ENCODE results near the gene NINJ2. TPM values are rescaled to one million over a fixed set of nuclear protein-coding genes. Genes with fewer than 3 reads are reported as not detected.

The NINJ2 gene
- polyA plus RNA-seq, 1 donor from 2014 or later, result not detected

- Histone ChIP-seq H3K36me3 (ENCODE audit: insufficient read depth, low read length) (no peaks in the 10 kb centered on the region), H3K9ac (ENCODE audit: low read length) (no peak overlapping the region), H3K4me3 (ENCODE audit: low read length) (no peak overlapping the region), H3K27ac (ENCODE audit: low read length) (no peak overlapping the region), H3K4me2 (ENCODE audit: low read length) (no peak overlapping the region), H3F3A (ENCODE audit: insufficient read depth, low read length, poor library complexity, severe bottlenecking) (no peaks in the 10 kb centered on the region), H3K9me2 (ENCODE audit: insufficient read depth, low read length) (no peaks in the 10 kb centered on the region), H4K20me1 (ENCODE audit: insufficient read depth) (no peaks in the 10 kb centered on the region), H3K9me3 (ENCODE audit: low read length) (no peaks in the 10 kb centered on the region), H2AFZ (ENCODE audit: low read depth, low read length) (no peak overlapping the region), H3K79me2 (replicated peaks; ENCODE audit: insufficient read depth, low read length) (no peaks in the 10 kb centered on the region), H3K27me3 (ENCODE audit: insufficient read depth, low read depth, low read length) (no peaks in the 10 kb centered on the region)
- no peak for TF ChIP-seq POLR2AphosphoS5 (IDR thresholded peaks at IDR 0.05)
- no peak for TF ChIP-seq REST (IDR thresholded peaks at IDR 0.05; ENCODE audit: borderline replicate concordance)
- TF ChIP-seq TAF1 (IDR thresholded peaks at IDR 0.05; ENCODE audit: low read depth), result no peak
- TF ChIP-seq RAD21 (conservative IDR thresholded peaks at IDR 0.05), result no peak
- TF ChIP-seq EP300 (conservative IDR thresholded peaks at IDR 0.05; ENCODE audit: poor library complexity, severe bottlenecking), result no peak
Observed at GRCh38 chr12:694734-695503, 31.7 kb upstream of the NINJ2 start.

GRCh38 chr12:693934-694533 is 30.8 kb upstream of the NINJ2 start:
- H3K27ac ChIP-seq (ENCODE audit: low read length), result no peak overlapping the region
- H3K4me2 ChIP-seq (ENCODE audit: low read length), result no peak overlapping the region
- H3K36me3 ChIP-seq (ENCODE audit: insufficient read depth, low read length), result no peaks in the 10 kb centered on the region
- H3F3A ChIP-seq (ENCODE audit: insufficient read depth, low read length, poor library complexity, severe bottlenecking), result no peaks in the 10 kb centered on the region
- H2AFZ ChIP-seq (ENCODE audit: low read depth, low read length), result no peak overlapping the region
- no peaks in the 10 kb centered on the region for H3K79me2 ChIP-seq (replicated peaks; ENCODE audit: insufficient read depth, low read length)
- H3K9ac ChIP-seq (ENCODE audit: low read length), result no peak overlapping the region
- TF ChIP-seq EZH2 (IDR thresholded peaks at IDR 0.05; ENCODE audit: borderline replicate concordance, insufficient read depth, low read length, poor library complexity, severe bottlenecking) (no peak), POLR2AphosphoS5 (IDR thresholded peaks at IDR 0.05) (no peak), CTCF (IDR thresholded peaks at IDR 0.05; ENCODE audit: poor library complexity, severe bottlenecking) (no peak), SMC3 (conservative IDR thresholded peaks at IDR 0.05; ENCODE audit: poor library complexity) (no peak), RAD21 (conservative IDR thresholded peaks at IDR 0.05) (no peak), TAF1 (IDR thresholded peaks at IDR 0.05; ENCODE audit: low read depth) (no peak), MXI1 (conservative IDR thresholded peaks at IDR 0.05; ENCODE audit: poor library complexity, severe bottlenecking) (no peak), EP300 (conservative IDR thresholded peaks at IDR 0.05; ENCODE audit: poor library complexity, severe bottlenecking) (no peak), REST (IDR thresholded peaks at IDR 0.05; ENCODE audit: borderline replicate concordance) (no peak)
- H3K9me2 ChIP-seq (ENCODE audit: insufficient read depth, low read length), result no peaks in the 10 kb centered on the region
- no peaks in the 10 kb centered on the region for H3K9me3 ChIP-seq (ENCODE audit: low read length)
- no peak overlapping the region for H3K4me3 ChIP-seq (ENCODE audit: low read length)
- H4K20me1 ChIP-seq (ENCODE audit: insufficient read depth), result no peaks in the 10 kb centered on the region
- H3K27me3 ChIP-seq (ENCODE audit: insufficient read depth, low read depth, low read length), result no peaks in the 10 kb centered on the region
